ENCODE results near the gene GHRHR. TPM values are rescaled to one million over a fixed set of nuclear protein-coding genes. Genes with fewer than 3 reads are reported as not detected.

Gene GHRHR
- total and polyA plus RNA-seq, 5 donors from 2014 or later: not detected

Other genes with a start within 250 kb of the GHRHR start
- not detected for gene INMT, start 211.8 kb upstream of the GHRHR start, total RNA-seq
- gene INMT, start 211.8 kb upstream of the GHRHR start, polyA plus RNA-seq: under 1 TPM in 2 of 4 donors, not detected in 2; 0.14 to 0.16 TPM
- 0.49 TPM for gene MINDY4, start 192.5 kb upstream of the GHRHR start, total RNA-seq
- gene MINDY4, start 192.5 kb upstream of the GHRHR start, polyA plus RNA-seq: 1 to 10 TPM in 1 of 4 donors, under 1 TPM in 3; 0.17 to 1.0 (median 0.53) TPM
- gene AQP1, start 52.1 kb upstream of the GHRHR start, total RNA-seq: 0.20 TPM
- not detected for gene AQP1, start 52.1 kb upstream of the GHRHR start, polyA plus RNA-seq
- gene ADCYAP1R1, start 88.4 kb downstream of the GHRHR start, total RNA-seq: not detected
- not detected for gene ADCYAP1R1, start 88.4 kb downstream of the GHRHR start, polyA plus RNA-seq

Measured in CD4-positive, CD25-positive, alpha-beta regulatory T cell (primary cell).